ENCODE data around the gene MYO7B. TPM values are rescaled to one million over a fixed set of nuclear protein-coding genes. Genes with fewer than 3 reads are reported as not detected.

Gene MYO7B
- total RNA-seq, 1 experiment from 2014 or later: 28.0 TPM

DNA sequence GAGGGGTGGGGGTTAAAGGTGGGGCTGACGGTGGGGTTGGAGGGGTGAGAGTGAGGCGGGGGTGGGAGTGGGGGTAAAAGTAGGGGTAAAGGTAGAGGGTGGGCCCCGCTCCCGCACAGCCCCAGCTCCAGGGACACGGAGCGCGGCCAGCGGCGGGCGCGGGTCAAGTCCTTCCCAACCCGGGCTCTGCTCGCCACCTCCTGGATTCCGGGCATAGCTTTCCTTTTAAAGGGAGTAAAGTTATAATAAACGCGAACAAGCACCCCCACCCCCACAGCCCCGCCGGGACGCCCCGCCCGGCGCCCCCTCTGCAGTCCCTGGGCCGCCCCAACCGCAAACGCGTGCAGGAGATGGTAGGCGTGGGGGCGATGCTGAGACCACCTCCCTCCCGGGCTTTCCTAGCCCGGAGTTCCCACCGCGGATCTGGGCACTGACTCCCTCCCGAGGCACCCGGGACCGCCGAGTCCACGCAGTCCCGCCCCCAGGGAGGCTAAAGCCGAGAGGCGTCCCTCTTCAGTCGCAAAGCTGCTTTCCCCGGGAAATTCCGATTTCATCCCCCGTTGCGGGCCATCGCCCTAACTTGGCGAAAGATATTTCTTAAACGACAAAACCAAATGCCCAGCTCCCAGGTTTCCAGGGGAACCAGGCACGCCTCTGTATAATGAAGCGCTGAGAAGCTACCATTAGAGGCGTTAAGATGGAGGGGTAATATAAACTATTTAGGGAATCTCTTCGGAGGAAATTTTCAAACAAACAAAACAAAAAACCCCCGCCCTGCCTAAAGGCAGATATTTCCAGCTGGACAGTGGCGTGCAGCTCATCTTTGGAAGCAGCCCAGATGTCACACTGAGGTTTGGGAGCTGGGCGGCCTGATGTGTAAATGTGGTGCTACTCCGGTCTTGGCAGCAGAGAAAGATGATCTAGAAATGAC is 140.1 kb downstream of the MYO7B start, which contains the start of gene LIMS2:
Gene LIMS2 (minus strand): TSS at position 200 of the 931 bp plus-strand sequence. CDS start 506 bp downstream, outside the sequence.
- peak within 1 kb of the TSS; percentile 90 for H3K4me3 ChIP-seq (ENCODE audit: low read length)
- ChIA-PET CTCF (interaction anchor here (0.5 to 2.2 kb wide), 6 partner anchors 84 to 479 kb away, joined by 3 to 19 read pairs (median 4); no protein-coding TSS in a partner anchor), POLR2A (ENCODE audit: unreplicated experiment) (interaction anchor here (1.0 kb wide), 1 partner anchor 25 kb away, joined by 3 read pairs; the partner anchor contains the start of gene SFT2D3)
- no peaks in the 10 kb centered on the region for H3F3A ChIP-seq (ENCODE audit: low read length, unreplicated experiment)
- H3K9me2 ChIP-seq (replicated peaks; ENCODE audit: low read length): no peaks in the 10 kb centered on the region
- H2AFZ ChIP-seq (ENCODE audit: low read length): peak within 1 kb of the TSS; percentile 95
- no peaks in the 10 kb centered on the region for H3K27me3 ChIP-seq (ENCODE audit: low read length)
- peaks cover 5% of the 10 kb centered on the region; the same call in 1 of the 2 replicates for H3K4me1 ChIP-seq (ENCODE audit: insufficient read depth, low read length)
- no peak within 1 kb of the TSS for H3K27ac ChIP-seq (ENCODE audit: low read length)
- no TSS peak for BruUV-seq (replicated peaks)
- H3K79me2 ChIP-seq (ENCODE audit: low read length): no peaks in the 10 kb centered on the region
- no peaks in the 10 kb centered on the region for H3K9me3 ChIP-seq (ENCODE audit: low read length)
- no peaks in the 10 kb centered on the region for H3K36me3 ChIP-seq (ENCODE audit: low read depth, low read length)
- ATAC-seq (peak; percentile 76), DNase-seq (peak; percentile 58)
- TF ChIP-seq, protein P1, sequence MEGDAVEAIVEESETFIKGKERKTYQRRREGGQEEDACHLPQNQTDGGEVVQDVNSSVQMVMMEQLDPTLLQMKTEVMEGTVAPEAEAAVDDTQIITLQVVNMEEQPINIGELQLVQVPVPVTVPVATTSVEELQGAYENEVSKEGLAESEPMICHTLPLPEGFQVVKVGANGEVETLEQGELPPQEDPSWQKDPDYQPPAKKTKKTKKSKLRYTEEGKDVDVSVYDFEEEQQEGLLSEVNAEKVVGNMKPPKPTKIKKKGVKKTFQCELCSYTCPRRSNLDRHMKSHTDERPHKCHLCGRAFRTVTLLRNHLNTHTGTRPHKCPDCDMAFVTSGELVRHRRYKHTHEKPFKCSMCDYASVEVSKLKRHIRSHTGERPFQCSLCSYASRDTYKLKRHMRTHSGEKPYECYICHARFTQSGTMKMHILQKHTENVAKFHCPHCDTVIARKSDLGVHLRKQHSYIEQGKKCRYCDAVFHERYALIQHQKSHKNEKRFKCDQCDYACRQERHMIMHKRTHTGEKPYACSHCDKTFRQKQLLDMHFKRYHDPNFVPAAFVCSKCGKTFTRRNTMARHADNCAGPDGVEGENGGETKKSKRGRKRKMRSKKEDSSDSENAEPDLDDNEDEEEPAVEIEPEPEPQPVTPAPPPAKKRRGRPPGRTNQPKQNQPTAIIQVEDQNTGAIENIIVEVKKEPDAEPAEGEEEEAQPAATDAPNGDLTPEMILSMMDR (conservative IDR thresholded peaks at IDR 0.05; ENCODE audit: low read depth, low read length): no peak
- TF ChIP-seq EZH2 (IDR thresholded peaks at IDR 0.05; ENCODE audit: low read length, unreplicated experiment): no peak
- TF ChIP-seq EZH2phosphoT487 (IDR thresholded peaks at IDR 0.05; ENCODE audit: borderline replicate concordance, low read length): no peak
- intact Hi-C loops (cut with micrococcal nuclease): loop anchor here (1.0 kb wide), 1 partner anchor 84 kb away; no protein-coding TSS in a partner anchor
- peak within 1 kb of the TSS; percentile 100 for H3K4me2 ChIP-seq (ENCODE audit: low read length)
- H3K9ac ChIP-seq (ENCODE audit: low read length): peak within 1 kb of the TSS; percentile 40; the same call in 1 of the 2 replicates
- no peaks in the 10 kb centered on the region for H4K20me1 ChIP-seq (ENCODE audit: low read length)

DNA sequence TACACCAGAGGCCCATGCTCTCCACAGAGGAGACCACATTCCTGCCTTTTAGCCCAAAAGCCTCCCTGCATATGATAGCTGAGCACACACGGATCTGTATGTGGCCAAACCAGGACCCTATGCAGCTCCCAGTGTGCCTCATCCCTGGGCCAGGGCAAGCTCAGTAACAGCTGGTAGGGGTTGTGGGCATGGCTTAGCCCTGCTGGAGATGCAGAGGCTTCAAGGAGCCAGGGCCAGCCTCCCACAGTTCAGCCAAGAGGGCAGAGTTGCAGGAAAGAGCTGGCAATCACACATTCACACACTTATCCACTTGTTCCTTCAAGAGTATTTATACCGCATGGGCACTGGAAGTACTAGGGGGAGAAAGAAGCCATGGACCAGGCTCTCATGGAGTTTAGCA is 141.4 kb downstream of the MYO7B start:
- H3K9me2 ChIP-seq (replicated peaks; ENCODE audit: low read length): no peaks in the 10 kb centered on the region
- H3K27ac ChIP-seq (ENCODE audit: low read length): no peak overlapping the region
- H3K9me3 ChIP-seq (ENCODE audit: low read length): no peaks in the 10 kb centered on the region
- no peaks in the 10 kb centered on the region for H3F3A ChIP-seq (ENCODE audit: low read length, unreplicated experiment)
- H3K4me2 ChIP-seq (ENCODE audit: low read length): no peak overlapping the region
- ChIA-PET CTCF (interaction anchor here (2.2 kb wide), 1 partner anchor 86 kb away, joined by 19 read pairs; no protein-coding TSS in a partner anchor), POLR2A (ENCODE audit: unreplicated experiment) (no interaction called here)
- no peak for DNase-seq
- H2AFZ ChIP-seq (ENCODE audit: low read length): no peak overlapping the region
- H3K36me3 ChIP-seq (ENCODE audit: low read depth, low read length): no peaks in the 10 kb centered on the region
- H3K27me3 ChIP-seq (ENCODE audit: low read length): no peaks in the 10 kb centered on the region
- BruUV-seq (replicated peaks): no TSS peak
- peaks cover 5% of the 10 kb centered on the region; the same call in 1 of the 2 replicates for H3K4me1 ChIP-seq (ENCODE audit: insufficient read depth, low read length)
- H3K9ac ChIP-seq (ENCODE audit: low read length): no peak overlapping the region
- intact Hi-C loops (cut with micrococcal nuclease): no loop called here
- H4K20me1 ChIP-seq (ENCODE audit: low read length): no peaks in the 10 kb centered on the region
- no peak for ATAC-seq
- no peak for TF ChIP-seq EZH2 (IDR thresholded peaks at IDR 0.05; ENCODE audit: low read length, unreplicated experiment)
- no peak for TF ChIP-seq EZH2phosphoT487 (IDR thresholded peaks at IDR 0.05; ENCODE audit: borderline replicate concordance, low read length)
- TF ChIP-seq, protein P1 (conservative IDR thresholded peaks at IDR 0.05; ENCODE audit: low read depth, low read length): no peak
- no peak overlapping the region for H3K4me3 ChIP-seq (ENCODE audit: low read length)
- no peaks in the 10 kb centered on the region for H3K79me2 ChIP-seq (ENCODE audit: low read length)
